OCI-LY7 (cell line): Measurements from ENCODE around the gene RAI2. TPM values are rescaled to one million over a fixed set of nuclear protein-coding genes. Genes with fewer than 3 reads are reported as not detected.

ENCODE experiments used
- BruUV-seq: library from RNA; stranded (reverse); fragments of 400-500 nt; replicated peaks from 2 replicates; lab custom pipeline; 2021; lab: Mats Ljungman, UMichigan
- CTCF ChIA-PET: fragments of 300-600 bp; sonication (Branson Sonifier 250); formaldehyde crosslinking; loops from one replicate; lab custom pipeline; 2022; ENCODE audit warnings: antibody characterized with exemption; ENCODE audit not compliant: unreplicated experiment; lab: Charles Lee
- POLR2A ChIA-PET: fragments of 300-600 bp; sonication (Branson Sonifier 250); formaldehyde crosslinking; loops from one replicate; lab custom pipeline; 2022; ENCODE audit warnings: antibody characterized with exemption; lab: Charles Lee
- DNase-seq: peaks from one replicate; pipeline ENCODE4 v3.0.0-alpha.2; 2015; ENCODE audit warnings: low spot score
- H2AFZ ChIP-seq: fragments of 200-600 bp; sonication (generic), shearing (Covaris generic); 2 replicates; pipeline ENCODE4 v1.6.1; 2014; ENCODE audit warnings: mild to moderate bottlenecking, antibody characterized with exemption, low read length, moderate library complexity
- H3K27ac ChIP-seq: fragments of 200-600 bp; sonication (generic); 2 replicates; pipeline ENCODE4 v1.5.1; 2014; ENCODE audit warnings: mixed run types, low read depth, mild to moderate bottlenecking, moderate library complexity, low read length, inconsistent platforms; ENCODE audit not compliant: poor library complexity, severe bottlenecking
- H3K36me3 ChIP-seq: fragments of 200-600 bp; sonication (generic); 2 replicates; pipeline ENCODE4 v1.6.1; 2014; ENCODE audit warnings: mild to moderate bottlenecking, antibody characterized with exemption, low read length, moderate library complexity, mixed read lengths; ENCODE audit not compliant: insufficient read depth
- H3K4me1 ChIP-seq: fragments of 200-600 bp; sonication (generic); 2 replicates; pipeline ENCODE4 v1.5.1; 2014; ENCODE audit warnings: mild to moderate bottlenecking, low read length; ENCODE audit not compliant: insufficient read depth, poor library complexity, severe bottlenecking
- H3K4me2 ChIP-seq: fragments of 200-600 bp; sonication (generic); 2 replicates; pipeline ENCODE4 v1.6.1; 2014; ENCODE audit warnings: mild to moderate bottlenecking, low read length
- H3K4me3 ChIP-seq: fragments of 200-600 bp; sonication (generic); 2 replicates; pipeline ENCODE4 v1.5.1; 2014; ENCODE audit warnings: mild to moderate bottlenecking, low read depth, low read length; ENCODE audit not compliant: poor library complexity, severe bottlenecking
- H3K79me2 ChIP-seq: fragments of 200-600 bp; sonication (generic); 2 replicates; pipeline ENCODE4 v1.6.1; 2016; ENCODE audit warnings: low read depth, mild to moderate bottlenecking, low read length, moderate library complexity, mixed read lengths; ENCODE audit not compliant: insufficient read depth
- H3K9me2 ChIP-seq: fragments of 200-600 bp; sonication (generic); 2 replicates; pipeline ENCODE4 v1.6.1; 2016; ENCODE audit warnings: mild to moderate bottlenecking, low read length, mixed read lengths; ENCODE audit not compliant: insufficient read depth
- H3K9me3 ChIP-seq: fragments of 200-600 bp; sonication (generic); 2 replicates; pipeline ENCODE4 v1.6.1; 2014; ENCODE audit warnings: mild to moderate bottlenecking, mixed run types, low read length, mixed read lengths
- H4K20me1 ChIP-seq: fragments of 200-600 bp; sonication (generic); 2 replicates; pipeline ENCODE4 v1.6.1; 2014; ENCODE audit warnings: mild to moderate bottlenecking, antibody characterized with exemption, low read length, moderate library complexity, mixed read lengths; ENCODE audit not compliant: insufficient read depth
- CTCF ChIP-seq: fragments of 200-600 bp; sonication (generic); conservative IDR thresholded peaks from 2 replicates; pipeline ENCODE4 v1.5.1; 2014; ENCODE audit warnings: mild to moderate bottlenecking, antibody characterized with exemption, low read length, moderate library complexity, mixed read lengths
- EZH2phosphoT487 ChIP-seq: fragments of 200-600 bp; sonication (generic); IDR thresholded peaks from 2 replicates; pipeline ENCODE4 v1.6.1; 2018; ENCODE audit warnings: low read depth, borderline replicate concordance, mild to moderate bottlenecking, mixed run types, antibody characterized with exemption, low read length, moderate library complexity, mixed read lengths
- intact Hi-C: fragments of 100-400 bp; cut with micrococcal nuclease; formaldehyde crosslinking; loops from one replicate; pipeline ENCODE4 v1.10.0; 2022; ENCODE audit not compliant: unreplicated experiment
- total RNA-seq, 2 experiments: library from RNA; depleted of rRNA in 1 of 2; stranded (reverse); fragments of >200 nt in 1 of 2; shearing (Covaris generic) in 1 of 2; gene quantifications; 2 replicates each; pipeline ENCODE4 v1.2.3, GENCODE V29; 2014 to 2022

The RAI2 gene
- total RNA-seq, 2 experiments from 2014 or later = not detected

DNA sequence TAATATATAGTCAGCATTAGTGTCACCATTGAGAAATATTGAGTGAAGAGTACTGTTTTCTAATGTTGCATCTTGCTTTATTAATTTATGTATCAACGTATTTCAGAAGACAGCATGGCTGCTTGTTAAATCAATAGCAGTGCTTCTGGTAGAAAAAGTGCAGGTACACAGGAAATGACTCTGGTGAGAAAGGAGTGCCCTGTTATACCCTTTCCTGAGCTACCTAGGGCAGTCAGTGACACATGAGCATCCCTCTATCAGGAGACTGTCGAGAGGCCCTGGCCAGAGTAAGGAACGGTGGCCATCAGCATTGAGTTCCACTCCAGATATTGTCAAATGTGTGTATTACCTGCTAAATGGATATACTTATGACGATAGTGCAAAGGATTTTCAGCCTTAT is 81.7 kb downstream of the RAI2 start:
- BruUV-seq = no TSS peak
- Histone ChIP-seq H4K20me1 (no peaks in the 10 kb centered on the region), H3K9me2 (no peaks in the 10 kb centered on the region), H3K79me2 (no peaks in the 10 kb centered on the region), H3K4me3 (no peak overlapping the region), H3K9me3 (no peaks in the 10 kb centered on the region), H2AFZ (no peak overlapping the region), H3K4me2 (no peak overlapping the region), H3K4me1 (no peaks in the 10 kb centered on the region), H3K27ac (no peak overlapping the region), H3K36me3 (no peaks in the 10 kb centered on the region)
- intact Hi-C loops = no loop called here
- TF ChIP-seq EZH2phosphoT487 (no peak), CTCF (no peak)
- CTCF ChIA-PET = no interaction called here
- POLR2A ChIA-PET = no interaction called here
- DNase-seq = no peak

DNA sequence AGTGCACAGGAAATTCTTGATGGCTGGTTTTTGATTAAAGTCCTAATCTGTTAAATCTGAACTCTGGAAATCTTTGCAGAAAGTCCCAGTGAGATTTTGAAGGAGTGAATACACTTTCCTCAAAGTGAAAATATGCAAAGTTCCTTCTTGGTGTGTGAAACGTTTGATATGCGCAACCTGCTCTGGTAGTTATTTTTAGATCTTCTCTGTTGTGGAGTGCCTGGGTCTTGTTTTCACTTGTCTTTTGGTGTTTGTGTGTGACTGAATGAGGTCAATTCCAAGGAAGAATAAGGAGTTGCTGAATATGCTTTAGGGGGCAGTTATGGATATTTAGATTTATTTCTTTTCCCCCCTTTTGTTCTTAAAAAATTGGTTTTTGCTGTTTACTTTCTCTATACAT is 82.1 kb downstream of the RAI2 start:
- no peak for DNase-seq
- Histone ChIP-seq H4K20me1 (no peaks in the 10 kb centered on the region), H3K9me2 (no peaks in the 10 kb centered on the region), H3K4me1 (no peaks in the 10 kb centered on the region), H2AFZ (no peak overlapping the region), H3K36me3 (no peaks in the 10 kb centered on the region), H3K9me3 (no peaks in the 10 kb centered on the region), H3K27ac (no peak overlapping the region), H3K79me2 (no peaks in the 10 kb centered on the region), H3K4me3 (no peak overlapping the region), H3K4me2 (no peak overlapping the region)
- BruUV-seq = no TSS peak
- intact Hi-C loops = no loop called here
- ChIA-PET POLR2A (no interaction called here), CTCF (no interaction called here)
- no peak for TF ChIP-seq EZH2phosphoT487
- no peak for TF ChIP-seq CTCF

GRCh38 chrX:17774053-17774452 is 87.0 kb downstream of the RAI2 start:
- DNase-seq = no peak
- Histone ChIP-seq H3K4me3 (no peak overlapping the region), H2AFZ (no peak overlapping the region), H3K36me3 (no peaks in the 10 kb centered on the region), H3K4me2 (no peak overlapping the region), H3K4me1 (no peaks in the 10 kb centered on the region), H3K27ac (no peak overlapping the region), H4K20me1 (no peaks in the 10 kb centered on the region), H3K9me2 (no peaks in the 10 kb centered on the region), H3K79me2 (no peaks in the 10 kb centered on the region), H3K9me3 (no peaks in the 10 kb centered on the region)
- intact Hi-C loops = no loop called here
- POLR2A ChIA-PET = no interaction called here
- TF ChIP-seq CTCF (no peak), EZH2phosphoT487 (no peak)
- CTCF ChIA-PET = no interaction called here
- BruUV-seq = no TSS peak
